Kidney epithelial cell (primary cell): ENCODE measurements around the gene SDHB. TPM values are rescaled to one million over a fixed set of nuclear protein-coding genes. Genes with fewer than 3 reads are reported as not detected.

ENCODE experiments used
- DNase-seq: peaks from one replicate; pipeline ENCODE4 v3.0.0-alpha.2; 2010; ENCODE audit warnings: low read depth
- H3K27me3 ChIP-seq: 2 replicates; pipeline ENCODE4 v1.6.0; 2011; ENCODE audit warnings: low read length; ENCODE audit not compliant: control insufficient read depth, insufficient read depth
- H3K36me3 ChIP-seq: 2 replicates; pipeline ENCODE4 v1.5.1; 2011; ENCODE audit warnings: low read length; ENCODE audit not compliant: control insufficient read depth, insufficient read depth
- H3K4me3 ChIP-seq: 2 replicates; pipeline ENCODE4 v1.5.1; 2011; ENCODE audit warnings: low read depth, mild to moderate bottlenecking, control low read depth, low read length
- CTCF ChIP-seq: IDR thresholded peaks from 2 replicates; pipeline ENCODE4 v1.5.1; 2011; ENCODE audit warnings: mild to moderate bottlenecking, moderate library complexity, low read length, control low read depth, inconsistent platforms; ENCODE audit not compliant: insufficient read depth, poor library complexity, severe bottlenecking
- total RNA-seq: library from RNA; depleted of rRNA; stranded (reverse); fragments of >200 nt; gene quantifications from 2 replicates; pipeline ENCODE4 v1.2.3, GENCODE V29; 2015

Gene SDHB
- total RNA-seq, 1 donor from 2014 or later = 122 TPM

GRCh38 chr1:16986560-16986959, 67.3 kb downstream of the SDHB start:
- no peak overlapping the region for H3K4me3 ChIP-seq
- TF ChIP-seq CTCF = no peak
- H3K36me3 ChIP-seq = peaks cover 3% of the 10 kb centered on the region
- no peaks in the 10 kb centered on the region for H3K27me3 ChIP-seq
- no peak for DNase-seq

- Histone ChIP-seq H3K27me3 (no peaks in the 10 kb centered on the region), H3K36me3 (peaks cover 3% of the 10 kb centered on the region), H3K4me3 (no peak overlapping the region)
- DNase-seq = no peak
- no peak for TF ChIP-seq CTCF
Measured at GRCh38 chr1:16986113-16986512, 67.7 kb downstream of the SDHB start.

- Histone ChIP-seq H3K36me3 (peaks cover 3% of the 10 kb centered on the region), H3K27me3 (no peaks in the 10 kb centered on the region), H3K4me3 (no peak overlapping the region)
- DNase-seq = no peak
- no peak for TF ChIP-seq CTCF
Measured at GRCh38 chr1:16984717-16985116, 69.1 kb downstream of the SDHB start.

GRCh38 chr1:16983649-16984048, 70.2 kb downstream of the SDHB start:
- no peak overlapping the region for H3K4me3 ChIP-seq
- peaks cover 3% of the 10 kb centered on the region for H3K36me3 ChIP-seq
- no peak for DNase-seq
- no peak for TF ChIP-seq CTCF
- no peaks in the 10 kb centered on the region for H3K27me3 ChIP-seq

- peaks cover 1% of the 10 kb centered on the region for H3K36me3 ChIP-seq
Measured at GRCh38 chr1:16982902-16983301, 70.9 kb downstream of the SDHB start.

More at GRCh38 chr1:16982902-16983301, 70.9 kb downstream of the SDHB start:
- DNase-seq = no peak
- H3K27me3 ChIP-seq = no peaks in the 10 kb centered on the region
- TF ChIP-seq CTCF = no peak
- no peak overlapping the region for H3K4me3 ChIP-seq
